BJ (cell line): ENCODE measurements around the gene ADPRHL1. TPM values are rescaled to one million over a fixed set of nuclear protein-coding genes. Genes with fewer than 3 reads are reported as not detected.

Experiments
- CTCF ChIA-PET: fragments of 350-600 bp; formaldehyde crosslinking; extraction: SDS; loops from one replicate; lab custom pipeline; 2021; ENCODE audit warnings: antibody characterized with exemption, inconsistent platforms; lab: Yijun Ruan, JAX
- POLR2A ChIA-PET: fragments of 300-600 bp; sonication (Branson Sonifier 250); formaldehyde crosslinking; extraction: SDS; loops from one replicate; lab custom pipeline; 2021; ENCODE audit warnings: antibody characterized with exemption; lab: Charles Lee
- DNase-seq: peaks from one replicate; pipeline ENCODE4 v3.0.0-alpha.2; 2011; ENCODE audit warnings: low read depth
- H3K27me3 ChIP-seq: 2 replicates; pipeline ENCODE4 v1.6.0; 2011; ENCODE audit warnings: low read length; ENCODE audit not compliant: control insufficient read depth, insufficient read depth
- H3K36me3 ChIP-seq: 2 replicates; pipeline ENCODE4 v1.5.1; 2011; ENCODE audit warnings: low read length; ENCODE audit not compliant: control insufficient read depth, insufficient read depth
- H3K4me3 ChIP-seq: 2 replicates; pipeline ENCODE4 v1.5.1; 2011; ENCODE audit warnings: low read depth, mild to moderate bottlenecking, control low read depth, low read length
- polyA plus RNA-seq: library from polyadenylated mRNA; depleted of rRNA; stranded (reverse); fragments of >200 nt; gene quantifications from 2 replicates; pipeline ENCODE4 v1.2.3, GENCODE V29; 2011
- TF ChIP-seq, protein P1 (sequence below): IDR thresholded peaks from 2 replicates; pipeline ENCODE4 v1.5.1; 2011; ENCODE audit warnings: low read depth, mild to moderate bottlenecking, control low read depth, inconsistent platforms, low read length, moderate library complexity; ENCODE audit not compliant: insufficient read depth

The ADPRHL1 gene
- polyA plus RNA-seq, 1 experiment = 1.1 TPM

DNA sequence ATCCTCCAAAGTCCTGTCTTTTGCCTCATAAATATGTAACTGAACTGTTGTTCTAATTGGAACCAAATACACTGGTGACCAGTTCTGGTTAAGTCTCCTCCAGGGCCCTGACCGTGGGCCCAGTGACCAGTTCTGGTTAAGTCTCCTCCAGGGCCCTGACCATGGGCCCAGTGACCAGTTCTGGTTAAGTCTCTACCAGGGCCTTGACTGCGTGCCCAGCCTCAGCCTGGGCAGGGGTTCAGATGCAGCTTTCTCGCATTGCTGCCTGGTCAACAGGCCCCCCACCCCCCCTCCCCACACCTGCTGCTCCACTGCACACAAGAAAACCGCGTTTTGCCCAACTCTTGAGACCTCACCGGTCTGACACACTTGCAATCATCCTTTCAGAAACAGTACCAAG, 85.5 kb downstream of the ADPRHL1 start:
- Histone ChIP-seq H3K4me3 (no peak overlapping the region), H3K36me3 (no peaks in the 10 kb centered on the region), H3K27me3 (no peaks in the 10 kb centered on the region; the same call in none of the 2 replicates)
- DNase-seq = no peak
- POLR2A ChIA-PET = no interaction called here
- TF ChIP-seq, protein P1, sequence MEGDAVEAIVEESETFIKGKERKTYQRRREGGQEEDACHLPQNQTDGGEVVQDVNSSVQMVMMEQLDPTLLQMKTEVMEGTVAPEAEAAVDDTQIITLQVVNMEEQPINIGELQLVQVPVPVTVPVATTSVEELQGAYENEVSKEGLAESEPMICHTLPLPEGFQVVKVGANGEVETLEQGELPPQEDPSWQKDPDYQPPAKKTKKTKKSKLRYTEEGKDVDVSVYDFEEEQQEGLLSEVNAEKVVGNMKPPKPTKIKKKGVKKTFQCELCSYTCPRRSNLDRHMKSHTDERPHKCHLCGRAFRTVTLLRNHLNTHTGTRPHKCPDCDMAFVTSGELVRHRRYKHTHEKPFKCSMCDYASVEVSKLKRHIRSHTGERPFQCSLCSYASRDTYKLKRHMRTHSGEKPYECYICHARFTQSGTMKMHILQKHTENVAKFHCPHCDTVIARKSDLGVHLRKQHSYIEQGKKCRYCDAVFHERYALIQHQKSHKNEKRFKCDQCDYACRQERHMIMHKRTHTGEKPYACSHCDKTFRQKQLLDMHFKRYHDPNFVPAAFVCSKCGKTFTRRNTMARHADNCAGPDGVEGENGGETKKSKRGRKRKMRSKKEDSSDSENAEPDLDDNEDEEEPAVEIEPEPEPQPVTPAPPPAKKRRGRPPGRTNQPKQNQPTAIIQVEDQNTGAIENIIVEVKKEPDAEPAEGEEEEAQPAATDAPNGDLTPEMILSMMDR = no peak
- CTCF ChIA-PET = interaction anchor here (1.6 kb wide), 1 partner anchor 27 kb away, joined by 3 read pairs; no protein-coding TSS in a partner anchor

DNA sequence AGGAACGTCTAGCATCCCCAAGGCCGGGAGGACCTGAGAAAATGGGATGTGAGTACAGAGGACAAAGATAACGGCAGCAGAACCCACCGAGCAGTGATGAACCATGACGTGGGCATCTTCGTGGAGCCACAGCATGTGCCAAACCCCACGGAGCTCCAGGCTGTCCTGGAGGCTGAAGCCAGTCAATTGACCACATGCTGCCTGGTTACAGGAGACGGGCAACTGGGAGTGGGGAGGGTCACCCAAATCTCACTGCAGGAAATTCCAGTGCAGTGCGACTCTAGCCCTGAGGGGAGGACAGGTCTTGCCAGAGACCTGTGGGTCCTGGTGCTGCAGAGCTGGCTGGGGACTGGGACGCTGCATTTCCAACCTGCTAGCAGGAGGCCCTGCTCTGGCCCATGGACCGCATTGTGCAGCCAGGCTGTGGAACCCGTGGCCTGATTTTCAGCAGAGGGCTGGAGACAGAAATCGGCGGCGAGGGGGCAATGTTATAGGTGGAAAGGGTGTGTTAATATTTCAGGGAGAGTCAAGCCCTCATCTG, 86.2 kb downstream of the ADPRHL1 start:
- TF ChIP-seq, protein P1 = no peak
- DNase-seq = no peak
- no peaks in the 10 kb centered on the region for H3K36me3 ChIP-seq
- no peak overlapping the region for H3K4me3 ChIP-seq
- ChIA-PET POLR2A (no interaction called here), CTCF (interaction anchor here (1.6 kb wide), 1 partner anchor 28 kb away, joined by 3 read pairs; no protein-coding TSS in a partner anchor)
- no peaks in the 10 kb centered on the region; the same call in none of the 2 replicates for H3K27me3 ChIP-seq

DNA sequence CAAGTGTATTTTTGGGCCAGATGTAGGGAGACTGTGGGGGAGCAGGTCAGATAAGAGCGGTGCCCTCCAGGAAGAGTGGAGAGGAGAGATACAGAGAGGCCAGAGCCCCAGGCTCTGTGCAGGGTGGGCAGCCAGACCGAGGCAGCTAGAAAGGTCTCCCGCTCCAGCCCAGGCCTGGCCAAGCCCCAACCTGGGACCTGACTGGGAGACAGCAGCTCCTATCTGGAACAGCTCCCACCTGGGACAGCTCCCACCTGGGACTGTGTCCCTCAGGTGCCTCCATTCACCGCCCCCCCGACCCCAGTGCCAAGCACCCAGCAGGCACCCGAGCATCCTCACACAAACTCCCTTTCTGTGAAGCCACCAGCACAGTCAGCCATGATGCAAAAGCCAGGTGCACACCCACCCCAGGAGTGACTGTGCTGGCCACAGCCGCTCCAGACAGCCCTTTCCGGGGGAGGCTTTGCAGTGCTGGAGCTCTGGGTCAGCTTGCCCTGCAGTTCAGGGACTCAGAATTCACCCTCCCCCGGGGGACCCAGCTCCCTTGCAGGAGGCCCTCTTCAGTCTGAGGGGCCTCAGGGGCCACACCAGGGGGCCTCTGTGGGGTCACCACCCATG, 87.2 kb downstream of the ADPRHL1 start:
- no peak for DNase-seq
- Histone ChIP-seq H3K36me3 (no peaks in the 10 kb centered on the region), H3K4me3 (no peak overlapping the region), H3K27me3 (no peaks in the 10 kb centered on the region; the same call in none of the 2 replicates)
- TF ChIP-seq, protein P1 = no peak
- ChIA-PET CTCF (interaction anchor here (1.6 kb wide), 1 partner anchor 29 kb away, joined by 3 read pairs; no protein-coding TSS in a partner anchor), POLR2A (no interaction called here)

DNA sequence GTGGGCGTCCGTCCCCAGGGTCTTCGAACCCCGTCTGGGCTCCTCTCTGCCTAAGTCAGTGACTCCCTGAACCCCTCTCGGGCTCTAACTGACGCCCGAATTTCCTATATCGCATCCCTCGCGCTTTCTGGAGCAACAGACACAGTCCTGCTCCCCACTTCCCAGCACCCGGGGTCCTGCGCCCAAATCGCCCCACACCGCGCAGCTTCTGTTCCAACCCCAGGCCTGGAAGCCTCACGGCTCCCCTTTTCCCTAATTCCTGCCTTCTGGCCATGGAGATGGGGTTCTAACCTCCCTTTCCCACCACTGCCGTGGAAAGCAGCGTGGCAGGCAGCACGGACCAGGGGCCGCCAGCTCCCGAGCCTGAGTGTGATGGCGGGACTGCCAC, 87.7 kb downstream of the ADPRHL1 start:
- no peak for DNase-seq
- ChIA-PET CTCF (no interaction called here), POLR2A (no interaction called here)
- no peaks in the 10 kb centered on the region for H3K36me3 ChIP-seq
- TF ChIP-seq, protein P1 = no peak
- H3K4me3 ChIP-seq = no peak overlapping the region
- H3K27me3 ChIP-seq = no peaks in the 10 kb centered on the region; the same call in none of the 2 replicates

DNA sequence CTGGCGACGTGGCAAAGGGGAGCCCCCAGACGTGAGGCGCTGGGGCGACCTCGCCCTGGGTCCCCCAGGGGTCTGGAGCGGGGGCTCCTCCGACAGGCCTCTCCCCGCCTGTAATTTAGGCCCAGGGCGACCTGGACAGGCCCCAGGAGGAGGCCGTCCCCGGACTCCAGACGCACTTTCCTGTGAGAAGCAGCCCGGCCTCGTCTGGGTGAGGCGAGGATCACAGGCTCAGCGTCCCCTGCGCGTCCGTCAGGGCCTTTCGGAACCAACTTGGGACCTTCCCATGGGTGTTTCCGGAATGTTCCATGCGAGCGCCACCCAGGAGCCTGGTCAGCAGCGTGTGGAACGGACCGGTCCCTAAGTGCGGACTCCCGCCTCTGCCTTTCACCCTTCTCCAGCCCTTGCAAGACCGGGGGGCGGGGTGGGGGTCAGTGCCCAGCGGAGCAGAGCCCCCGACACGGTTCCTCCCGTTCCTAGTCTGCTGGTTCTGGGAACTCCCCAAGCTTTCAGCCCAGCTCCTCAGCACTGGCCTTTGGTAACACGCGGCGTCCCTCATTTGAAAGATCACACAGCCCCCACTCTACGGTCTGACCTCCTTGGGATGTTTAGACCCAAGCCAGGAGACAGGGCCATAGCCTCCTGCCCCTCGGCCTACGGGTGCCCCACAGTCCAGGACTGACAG, 88.2 kb downstream of the ADPRHL1 start:
- H3K4me3 ChIP-seq = no peak overlapping the region; the same call in 1 of the 2 replicates
- POLR2A ChIA-PET = no interaction called here
- no peaks in the 10 kb centered on the region for H3K36me3 ChIP-seq
- CTCF ChIA-PET = interaction anchor here (2.1 kb wide), 1 partner anchor 29 kb away, joined by 5 read pairs; no protein-coding TSS in a partner anchor
- DNase-seq = no peak
- TF ChIP-seq, protein P1 = no peak
- H3K27me3 ChIP-seq = no peaks in the 10 kb centered on the region; the same call in none of the 2 replicates
